ENCODE data around the gene MMP13.

GRCh38 chr11:102966011-102966410, 10.5 kb upstream of the MMP13 start:
- TF ChIP-seq CTCF (IDR thresholded peaks at IDR 0.05), result no peak
- no peak for TF ChIP-seq ZFX (IDR thresholded peaks at IDR 0.05; ENCODE audit: borderline replicate concordance)

All from 22Rv1 (cell line).